ENCODE measurements around the gene COL21A1. TPM values are rescaled to one million over a fixed set of nuclear protein-coding genes. Genes with fewer than 3 reads are reported as not detected.
A peak's percentile ranks its signal among the peaks of the same experiment; 100 is the strongest.

COL21A1 gene
- 1 to 10 TPM in 2 of 3 donors, under 1 TPM in 1; 0.80 to 2.9 (median 1.5) TPM for total RNA-seq

- Histone ChIP-seq H3K4me1 (no peaks in the 10 kb centered on the region), H3K27me3 (no peaks in the 10 kb centered on the region), H3K27ac (no peak within 1 kb of the TSS), H3K4me3 (peak within 1 kb of the TSS; percentile 40 to 66 (median 43)), H3K36me3 (no peaks in the 10 kb centered on the region), H3K9me3 (no peaks in the 10 kb centered on the region)
- intact Hi-C loops (cut with DNase I; ENCODE audit: low total_unique reads), result no loop called here
- peak in 1 of 2 donors; percentile 17 for DNase-seq (ENCODE audit: low spot score in 2 of 2)
- TF ChIP-seq CTCF (IDR thresholded peaks at IDR 0.05), result no peak
- TF ChIP-seq POLR2A (IDR thresholded peaks at IDR 0.05), result no peak
- no peak for TF ChIP-seq POLR2AphosphoS5 (IDR thresholded peaks at IDR 0.05)
These were observed at the start of gene COL21A1 for GRCh38 chr6:56246881-56247653. TSS of gene COL21A1 (minus strand) at chr6:56247580. CDS start at chr6:56182618, 64,962 bp downstream.

DNA sequence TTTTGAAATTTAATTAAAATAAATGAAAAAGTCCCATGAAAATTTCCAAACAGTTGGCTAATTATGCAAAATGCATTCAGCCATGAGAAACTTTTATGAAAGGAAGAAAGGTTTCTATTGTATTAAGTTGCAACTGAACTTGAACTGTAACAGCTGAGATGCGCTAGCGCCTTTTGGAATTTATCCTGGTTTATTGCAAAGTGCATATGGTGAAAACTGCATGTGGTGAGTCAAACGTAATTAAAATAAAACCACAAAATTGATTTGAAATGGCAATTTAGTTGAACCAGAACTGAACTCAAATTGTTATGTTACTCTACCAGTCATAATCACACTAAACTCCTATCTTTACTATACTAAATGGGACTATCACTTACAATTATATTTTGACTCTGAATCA lies 46.4 kb upstream of the COL21A1 start:
- Histone ChIP-seq H3K27ac (no peak overlapping the region), H3K36me3 (no peaks in the 10 kb centered on the region), H3K4me3 (no peak overlapping the region), H3K27me3 (no peaks in the 10 kb centered on the region), H3K9me3 (no peaks in the 10 kb centered on the region), H3K4me1 (no peaks in the 10 kb centered on the region)
- DNase-seq (ENCODE audit: low spot score in 2 of 2), result no peak
- TF ChIP-seq CTCF (IDR thresholded peaks at IDR 0.05) (no peak), POLR2AphosphoS5 (IDR thresholded peaks at IDR 0.05) (no peak), POLR2A (IDR thresholded peaks at IDR 0.05) (no peak)
- intact Hi-C loops (cut with DNase I; ENCODE audit: low total_unique reads), result no loop called here

DNA sequence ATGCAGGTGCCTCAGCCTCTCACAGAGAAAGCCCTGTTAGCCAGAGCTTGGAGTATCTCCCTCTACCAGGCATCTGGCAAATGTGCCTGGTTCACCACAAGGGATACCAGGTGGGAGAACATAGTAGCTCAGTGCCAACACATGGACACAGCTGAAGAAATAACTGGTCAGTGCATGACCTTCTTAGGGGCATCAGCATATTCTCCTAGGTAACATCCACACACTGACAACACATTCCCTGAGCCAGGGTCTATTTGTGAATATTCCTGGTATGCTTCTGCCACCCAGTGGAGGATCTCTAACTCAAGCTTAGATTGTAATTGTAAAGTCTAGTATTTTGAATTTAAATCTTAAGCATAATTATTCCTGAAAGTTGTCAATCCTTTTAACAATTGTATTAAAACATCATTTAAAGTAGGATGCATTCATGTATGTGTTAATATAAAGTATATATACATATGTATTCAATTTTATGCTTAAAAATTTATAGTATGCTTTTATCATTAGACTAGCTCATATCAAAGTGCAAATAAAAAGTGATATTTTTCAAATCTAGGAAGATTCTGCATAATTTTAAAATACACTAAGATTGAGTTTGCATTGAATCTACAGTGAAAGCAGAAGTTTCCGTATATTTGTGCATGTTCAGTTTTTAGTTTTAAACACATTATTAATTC lies 45.3 kb upstream of the COL21A1 start:
- TF ChIP-seq POLR2A (IDR thresholded peaks at IDR 0.05) (no peak), CTCF (IDR thresholded peaks at IDR 0.05) (peak in 2 of 3 donors; percentile 52 to 62), POLR2AphosphoS5 (IDR thresholded peaks at IDR 0.05) (no peak)
- Histone ChIP-seq H3K4me3 (no peak overlapping the region), H3K27me3 (no peaks in the 10 kb centered on the region), H3K9me3 (no peaks in the 10 kb centered on the region), H3K27ac (no peak overlapping the region), H3K4me1 (no peaks in the 10 kb centered on the region), H3K36me3 (no peaks in the 10 kb centered on the region)
- intact Hi-C loops (cut with DNase I; ENCODE audit: low total_unique reads), result no loop called here
- no peak for DNase-seq (ENCODE audit: low spot score in 2 of 2)

DNA sequence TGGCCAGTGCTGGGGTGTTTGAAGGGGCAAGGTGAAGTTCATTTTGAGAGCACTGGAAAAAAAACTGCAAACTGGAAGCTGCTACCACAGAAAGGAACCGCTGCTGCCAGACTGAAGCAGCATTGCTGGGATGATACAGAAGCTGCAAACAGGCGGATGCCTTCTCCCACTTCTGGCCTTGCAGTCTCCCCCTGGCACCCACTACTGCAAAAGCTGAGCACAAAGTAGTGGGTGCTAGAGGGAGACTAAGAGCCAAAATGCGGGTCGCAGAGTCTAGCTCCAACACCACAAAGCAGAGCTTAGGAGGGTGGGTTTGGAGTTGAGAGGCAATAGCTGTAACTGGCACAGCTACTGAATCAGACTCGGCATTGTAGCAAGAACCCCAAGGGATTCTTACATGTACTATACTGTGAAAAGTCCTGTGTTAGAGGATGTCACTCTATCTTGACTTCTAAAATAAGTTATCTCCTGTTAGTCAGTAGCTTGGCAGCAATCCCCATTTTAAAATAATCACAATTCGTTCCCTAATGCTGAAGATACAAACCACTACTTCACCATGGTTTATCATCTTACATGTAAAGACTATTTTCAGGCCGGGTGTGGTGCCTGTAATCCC lies 44.0 kb upstream of the COL21A1 start:
- Histone ChIP-seq H3K9me3 (no peaks in the 10 kb centered on the region), H3K4me1 (no peaks in the 10 kb centered on the region), H3K27me3 (no peaks in the 10 kb centered on the region), H3K36me3 (no peaks in the 10 kb centered on the region), H3K4me3 (no peak overlapping the region), H3K27ac (no peak overlapping the region)
- TF ChIP-seq CTCF (IDR thresholded peaks at IDR 0.05) (no peak), POLR2AphosphoS5 (IDR thresholded peaks at IDR 0.05) (no peak), POLR2A (IDR thresholded peaks at IDR 0.05) (no peak)
- intact Hi-C loops (cut with DNase I; ENCODE audit: low total_unique reads), result no loop called here
- no peak for DNase-seq (ENCODE audit: low spot score in 2 of 2)

GRCh38 chr6:56289721-56290120 lies 42.3 kb upstream of the COL21A1 start:
- Histone ChIP-seq H3K4me3 (no peak overlapping the region), H3K27ac (no peak overlapping the region), H3K27me3 (no peaks in the 10 kb centered on the region), H3K9me3 (no peaks in the 10 kb centered on the region), H3K4me1 (no peaks in the 10 kb centered on the region), H3K36me3 (no peaks in the 10 kb centered on the region)
- DNase-seq (ENCODE audit: low spot score in 2 of 2), result no peak
- intact Hi-C loops (cut with DNase I; ENCODE audit: low total_unique reads), result no loop called here
- TF ChIP-seq POLR2AphosphoS5 (IDR thresholded peaks at IDR 0.05) (no peak), POLR2A (IDR thresholded peaks at IDR 0.05) (no peak), CTCF (IDR thresholded peaks at IDR 0.05) (no peak)

All from breast epithelium (tissue), 4 donors.